Brain microvascular endothelial cell (primary cell): ENCODE data around the gene LTB.

ENCODE experiments used
- DNase-seq: peaks from one replicate; pipeline ENCODE4 v3.0.0-alpha.2; 2020
- H3K27ac ChIP-seq: fragments of 250-450 bp; sonication (Bioruptor Pico); 2 replicates; pipeline ENCODE4 v1.5.1; 2020; ENCODE audit warnings: mild to moderate bottlenecking, moderate library complexity
- H3K27me3 ChIP-seq: fragments of 250-450 bp; sonication (Bioruptor Pico); replicated peaks from 2 replicates; pipeline ENCODE4 v1.5.1; 2020; ENCODE audit warnings: mild to moderate bottlenecking
- H3K36me3 ChIP-seq: fragments of 250-450 bp; sonication (Bioruptor Pico); replicated peaks from 2 replicates; pipeline ENCODE4 v1.5.1; 2020; ENCODE audit warnings: mild to moderate bottlenecking
- H3K4me3 ChIP-seq: 2 replicates; pipeline ENCODE4 v1.5.1; 2011; ENCODE audit warnings: low read depth, mild to moderate bottlenecking, control low read depth, low read length, moderate library complexity
- in situ Hi-C: cut with HindIII; loops from 2 replicates; pipeline ENCODE4 v1.10.0; 2017; ENCODE audit warnings: low sequenced_read_pairs, low pct_ligation_motif_present
- TF ChIP-seq, protein P1 (sequence below): IDR thresholded peaks from 2 replicates; pipeline ENCODE4 v1.5.1; 2011; ENCODE audit warnings: low read depth, mild to moderate bottlenecking, moderate library complexity, low read length, control low read depth, inconsistent platforms; ENCODE audit errors: missing control alignments

The LTB gene

GRCh38 chr6:31559606-31559957 is 22.6 kb downstream of the LTB start:
- Histone ChIP-seq H3K36me3 (peaks cover 17% of the 10 kb centered on the region), H3K27ac (peak overlapping the region; percentile 68), H3K4me3 (no peak overlapping the region), H3K27me3 (no peaks in the 10 kb centered on the region)
- DNase-seq = no peak
- in situ Hi-C loops = no loop called here
- TF ChIP-seq, protein P1, sequence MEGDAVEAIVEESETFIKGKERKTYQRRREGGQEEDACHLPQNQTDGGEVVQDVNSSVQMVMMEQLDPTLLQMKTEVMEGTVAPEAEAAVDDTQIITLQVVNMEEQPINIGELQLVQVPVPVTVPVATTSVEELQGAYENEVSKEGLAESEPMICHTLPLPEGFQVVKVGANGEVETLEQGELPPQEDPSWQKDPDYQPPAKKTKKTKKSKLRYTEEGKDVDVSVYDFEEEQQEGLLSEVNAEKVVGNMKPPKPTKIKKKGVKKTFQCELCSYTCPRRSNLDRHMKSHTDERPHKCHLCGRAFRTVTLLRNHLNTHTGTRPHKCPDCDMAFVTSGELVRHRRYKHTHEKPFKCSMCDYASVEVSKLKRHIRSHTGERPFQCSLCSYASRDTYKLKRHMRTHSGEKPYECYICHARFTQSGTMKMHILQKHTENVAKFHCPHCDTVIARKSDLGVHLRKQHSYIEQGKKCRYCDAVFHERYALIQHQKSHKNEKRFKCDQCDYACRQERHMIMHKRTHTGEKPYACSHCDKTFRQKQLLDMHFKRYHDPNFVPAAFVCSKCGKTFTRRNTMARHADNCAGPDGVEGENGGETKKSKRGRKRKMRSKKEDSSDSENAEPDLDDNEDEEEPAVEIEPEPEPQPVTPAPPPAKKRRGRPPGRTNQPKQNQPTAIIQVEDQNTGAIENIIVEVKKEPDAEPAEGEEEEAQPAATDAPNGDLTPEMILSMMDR = no peak

DNA sequence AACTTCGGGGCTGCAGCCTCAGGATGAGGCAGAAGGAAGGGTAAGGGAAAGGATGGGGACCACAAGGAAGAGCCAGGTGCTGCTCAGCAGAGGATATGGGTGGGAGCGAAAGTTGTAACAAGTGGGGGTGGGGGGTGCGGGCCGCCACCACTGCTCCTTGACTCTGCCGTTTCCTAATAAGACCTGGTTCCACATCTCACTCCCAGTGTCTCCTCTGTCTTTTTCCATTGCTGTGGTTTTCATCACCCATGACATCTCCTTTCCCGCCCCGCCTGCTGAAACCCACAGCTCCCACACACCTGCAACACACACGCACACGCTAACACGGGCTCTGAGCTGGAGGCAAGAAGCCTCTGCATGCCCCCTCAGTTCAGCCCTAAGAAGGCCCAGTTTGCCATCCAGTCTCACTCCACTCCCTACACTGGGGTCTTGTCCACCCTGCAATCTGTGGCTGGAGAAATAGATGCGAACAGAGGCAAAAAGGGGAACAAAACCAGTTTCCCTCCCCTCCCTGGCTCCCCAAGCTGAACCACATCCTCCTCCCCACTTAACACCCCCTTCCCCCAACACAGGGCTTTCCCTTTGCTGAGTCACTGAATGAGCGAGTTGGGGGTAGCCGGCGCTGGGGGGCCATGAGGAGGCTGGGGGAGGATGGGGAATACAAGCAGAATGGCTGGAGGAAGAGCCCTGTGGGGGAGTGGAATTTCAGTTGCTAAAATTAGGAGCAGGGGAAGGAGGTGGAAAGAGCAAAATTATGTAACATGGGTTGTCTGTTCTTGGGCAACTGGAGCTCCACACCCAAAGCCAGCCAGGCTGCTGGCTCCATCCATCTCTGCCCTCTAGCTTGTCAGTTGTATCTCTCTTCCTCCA is 23.4 kb downstream of the LTB start:
- Histone ChIP-seq H3K27me3 (no peaks in the 10 kb centered on the region), H3K36me3 (peaks cover 17% of the 10 kb centered on the region), H3K27ac (peak overlapping the region; percentile 68), H3K4me3 (no peak overlapping the region)
- in situ Hi-C loops = no loop called here
- TF ChIP-seq, protein P1 = no peak
- DNase-seq = no peak

DNA sequence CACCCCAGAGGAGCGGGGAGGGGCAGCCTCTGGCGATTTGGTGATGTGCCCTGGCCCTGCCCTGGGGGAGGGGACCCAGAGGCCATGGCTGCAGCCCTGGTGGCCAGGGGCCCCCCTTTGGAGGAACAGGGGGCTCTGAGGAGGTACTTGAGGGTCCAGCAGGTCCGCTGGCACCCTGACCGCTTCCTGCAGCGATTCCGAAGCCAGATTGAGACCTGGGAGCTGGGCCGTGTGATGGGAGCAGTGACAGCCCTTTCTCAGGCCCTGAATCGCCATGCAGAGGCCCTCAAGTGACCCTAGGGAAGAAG is 24.0 kb downstream of the LTB start:
- Histone ChIP-seq H3K36me3 (peaks cover 18% of the 10 kb centered on the region), H3K27ac (no peak overlapping the region), H3K4me3 (no peak overlapping the region), H3K27me3 (no peaks in the 10 kb centered on the region)
- DNase-seq = no peak
- in situ Hi-C loops = no loop called here
- TF ChIP-seq, protein P1 = no peak

DNA sequence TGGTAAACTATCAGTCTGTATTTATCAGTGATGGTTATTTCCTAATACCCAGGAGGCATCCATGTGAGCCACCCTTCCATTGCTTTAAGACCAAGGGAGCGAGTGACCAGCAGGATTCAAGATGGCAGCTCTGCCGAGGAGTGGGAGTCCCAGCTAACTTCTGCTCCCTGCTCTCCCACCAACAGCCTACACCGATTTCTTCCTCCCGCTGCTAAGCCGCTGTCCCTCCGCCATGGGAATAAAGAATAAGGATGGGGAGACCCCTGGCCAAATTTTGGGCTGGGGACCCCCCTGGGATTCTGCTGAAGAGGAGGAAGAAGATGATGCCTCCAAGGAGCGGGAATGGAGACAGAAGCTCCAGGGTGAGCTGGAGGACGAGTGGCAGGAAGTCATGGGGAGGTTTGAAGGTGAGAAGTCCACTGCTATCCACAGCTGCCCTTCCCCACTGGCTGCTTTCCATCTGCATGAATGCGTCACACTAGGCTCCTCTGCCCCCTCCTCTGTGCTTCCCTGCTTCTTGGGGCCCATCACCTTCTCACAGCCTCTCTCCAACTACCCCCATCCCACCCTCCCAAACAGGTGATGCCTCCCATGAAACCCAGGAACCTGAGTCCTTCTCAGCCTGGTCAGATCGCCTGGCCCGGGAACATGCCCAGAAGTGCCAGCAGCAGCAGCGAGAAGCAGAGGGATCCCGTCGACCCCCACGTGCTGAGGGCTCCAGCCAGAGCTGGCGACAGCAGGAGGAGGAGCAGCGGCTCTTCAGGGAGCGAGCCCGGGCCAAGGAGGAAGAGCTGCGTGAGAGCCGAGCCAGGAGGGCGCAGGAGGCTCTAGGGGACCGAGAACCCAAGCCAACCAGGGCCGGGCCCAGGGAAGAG is 24.5 kb downstream of the LTB start:
- TF ChIP-seq, protein P1 = no peak
- H3K36me3 ChIP-seq = peaks cover 20% of the 10 kb centered on the region

GRCh38 chr6:31556307-31556706 is 25.9 kb downstream of the LTB start:
- peaks cover 22% of the 10 kb centered on the region for H3K36me3 ChIP-seq
- H3K27ac ChIP-seq = no peak overlapping the region
- DNase-seq = no peak
- H3K4me3 ChIP-seq = no peak overlapping the region
- H3K27me3 ChIP-seq = no peaks in the 10 kb centered on the region
- TF ChIP-seq, protein P1 = no peak
- in situ Hi-C loops = no loop called here

More for the DNA sequence above, 24.5 kb downstream of the LTB start:
- DNase-seq = no peak
- H3K4me3 ChIP-seq = no peak overlapping the region
- no peaks in the 10 kb centered on the region for H3K27me3 ChIP-seq
- in situ Hi-C loops = no loop called here
- no peak overlapping the region for H3K27ac ChIP-seq
